Sigmoid colon (tissue), 7 donors: ENCODE results near the gene EML4. TPM values are rescaled to one million over a fixed set of nuclear protein-coding genes. Genes with fewer than 3 reads are reported as not detected.

Source experiments
- DNase-seq: peaks from one replicate; pipeline ENCODE4 v3.0.0-alpha.2; 2019
- H3K27ac ChIP-seq, 4 donors: fragments of 200-600 bp; sonication (generic); one replicate each; pipeline ENCODE4 v1.5.1; 2016 to 2019; ENCODE audit warnings: mild to moderate bottlenecking in 1 of 4
- H3K27me3 ChIP-seq, 3 donors: fragments of 200-600 bp; sonication (generic); one replicate each; pipeline ENCODE4 v1.5.1; 2019; ENCODE audit warnings: mild to moderate bottlenecking in 1 of 3
- H3K36me3 ChIP-seq, 4 donors: fragments of 200-600 bp; sonication (generic); one replicate each; pipeline ENCODE4 v1.5.1; 2016 to 2019
- H3K4me1 ChIP-seq, 4 donors: fragments of 200-600 bp; sonication (generic); one replicate each; pipeline ENCODE4 v1.5.1; 2017 to 2019
- H3K4me3 ChIP-seq, 4 donors: fragments of 200-600 bp; sonication (generic); one replicate each; pipeline ENCODE4 v1.5.1; 2017 to 2019; ENCODE audit warnings: mild to moderate bottlenecking in 2 of 4, moderate library complexity in 1 of 4
- H3K9me3 ChIP-seq, 4 donors: fragments of 200-600 bp in 3 of 4; sonication (generic) in 3 of 4; one replicate each; pipeline versions ENCODE4 v1.5.1 to v1.6.1; 2013 to 2019
- CTCF ChIP-seq, 4 experiments: fragments of 450-650 bp in 3 of 4; fragments of 200-600 bp in 1 of 4; IDR thresholded peaks; one replicate each; pipeline ENCODE4 v1.5.1; 2016 to 2019; ENCODE audit warnings: antibody characterized with exemption in 4 of 4, mild to moderate bottlenecking in 3 of 4, moderate library complexity in 2 of 4
- EP300 ChIP-seq, 4 donors: sonication (generic); formaldehyde crosslinking; IDR thresholded peaks; one replicate each; pipeline ENCODE4 v1.6.1; 2017; ENCODE audit warnings: antibody characterized with exemption in 4 of 4
- POLR2A ChIP-seq, 2 donors: fragments of 450-650 bp; IDR thresholded peaks; one replicate each; pipeline ENCODE4 v1.6.1; 2016; ENCODE audit warnings: antibody characterized with exemption in 2 of 2, mild to moderate bottlenecking in 2 of 2, moderate library complexity in 2 of 2
- POLR2AphosphoS5 ChIP-seq, 4 donors: sonication (generic); formaldehyde crosslinking; IDR thresholded peaks; one replicate each; pipeline ENCODE4 v1.6.1; 2017; ENCODE audit warnings: antibody characterized with exemption in 4 of 4
- WGBS, 2 donors: extraction: QIAGEN DNeasy Blood & Tissue Kit; methylation state at CpG; one replicate each; pipeline ENCODE4 v1.1.7; 2013; 5-methylcytosine and 5-hydroxymethylcytosine counted together
- intact Hi-C: fragments of 100-400 bp; cut with DNase I; formaldehyde crosslinking; loops from one replicate; pipeline ENCODE4 v1.15.1; 2023
- polyA plus RNA-seq, 3 donors: library from polyadenylated mRNA; stranded (reverse); fragments of 200-250 nt; gene quantifications; one replicate each; pipeline ENCODE4 v1.2.3, GENCODE V29; 2013
- total RNA-seq, 4 donors: library from RNA; depleted of rRNA; stranded (reverse); fragments of >200 nt; gene quantifications; one replicate each; pipeline ENCODE4 v1.1.0, GENCODE V29; 2016
- donor health status: healthy with polysubstance abuse.
- donor health status: Bipolar disorder and iron deficiency.
- donor health status: healthy.

Gene EML4
- total and polyA plus RNA-seq, 7 donors: 16.1 to 27.8 (median 17.8) TPM

DNA sequence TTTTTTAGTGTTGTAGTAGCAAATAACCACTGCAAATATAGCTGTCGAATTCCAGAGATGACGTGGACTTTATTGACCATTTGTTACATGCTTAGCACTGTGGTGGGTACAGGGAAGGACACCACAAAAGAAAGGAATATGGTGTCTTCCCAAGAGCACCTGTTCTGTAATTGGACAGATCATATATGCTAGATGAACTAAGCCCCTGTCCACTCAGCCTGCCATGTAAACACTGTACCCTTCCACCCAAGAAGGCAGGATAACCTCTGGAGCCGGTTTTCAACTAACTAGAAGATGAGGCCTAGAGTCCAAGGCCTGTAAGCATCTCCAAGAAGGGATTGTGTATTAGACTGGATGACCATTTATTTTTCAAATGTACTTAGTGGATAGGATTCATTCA lies 147.8 kb downstream of the EML4 start:
- 64 to 98% methylated on average over 3 of the region's 3 CpGs for WGBS, 2 donors
- Histone ChIP-seq H3K4me1 (no peaks in the 10 kb centered on the region), H3K27me3 (no peaks in the 10 kb centered on the region), H3K27ac (no peak overlapping the region), H3K36me3 (peaks cover 0 to 38% (median 4%) of the 10 kb centered on the region in 4 donors), H3K9me3 (no peaks in the 10 kb centered on the region), H3K4me3 (no peak overlapping the region)
- no peak for DNase-seq
- no peak for TF ChIP-seq EP300 (IDR thresholded peaks at IDR 0.05)
- TF ChIP-seq POLR2AphosphoS5 (IDR thresholded peaks at IDR 0.05): no peak
- TF ChIP-seq CTCF (IDR thresholded peaks at IDR 0.05): no peak
- no peak for TF ChIP-seq POLR2A (IDR thresholded peaks at IDR 0.05)
- intact Hi-C loops: no loop called here

GRCh38 chr2:42317486-42317885 lies 148.3 kb downstream of the EML4 start:
- TF ChIP-seq POLR2AphosphoS5 (IDR thresholded peaks at IDR 0.05) (no peak), POLR2A (IDR thresholded peaks at IDR 0.05) (no peak), CTCF (IDR thresholded peaks at IDR 0.05) (no peak), EP300 (IDR thresholded peaks at IDR 0.05) (no peak)
- 91 to 97% methylated on average over 3 of the region's 3 CpGs for WGBS, 2 donors
- H3K27me3 ChIP-seq: no peaks in the 10 kb centered on the region
- H3K4me3 ChIP-seq: no peak overlapping the region
- no peaks in the 10 kb centered on the region for H3K4me1 ChIP-seq
- H3K36me3 ChIP-seq: peaks cover 0 to 38% (median 4%) of the 10 kb centered on the region in 4 donors
- no peaks in the 10 kb centered on the region for H3K9me3 ChIP-seq
- no peak for DNase-seq
- intact Hi-C loops: no loop called here
- no peak overlapping the region for H3K27ac ChIP-seq

DNA sequence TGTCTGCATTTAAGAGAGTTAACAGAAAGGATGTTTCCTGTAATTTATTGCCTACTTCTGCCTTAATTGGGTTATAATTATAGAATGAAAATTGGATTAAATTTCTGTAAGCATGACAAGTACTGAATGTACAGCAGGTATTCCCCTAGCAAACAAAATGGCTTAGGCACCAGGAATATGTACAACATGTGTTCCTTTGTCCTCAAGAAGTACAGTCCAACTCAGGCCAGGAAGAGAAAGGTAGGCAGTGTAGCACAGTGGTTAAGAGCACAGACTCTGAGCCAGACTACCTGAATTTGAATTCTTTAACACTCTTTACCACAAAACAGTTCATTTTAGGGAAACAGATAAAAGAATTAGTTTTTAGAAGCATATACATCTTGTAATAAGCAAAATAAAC lies 148.8 kb downstream of the EML4 start:
- intact Hi-C loops: no loop called here
- TF ChIP-seq POLR2AphosphoS5 (IDR thresholded peaks at IDR 0.05): no peak
- no peak for TF ChIP-seq CTCF (IDR thresholded peaks at IDR 0.05)

DNA sequence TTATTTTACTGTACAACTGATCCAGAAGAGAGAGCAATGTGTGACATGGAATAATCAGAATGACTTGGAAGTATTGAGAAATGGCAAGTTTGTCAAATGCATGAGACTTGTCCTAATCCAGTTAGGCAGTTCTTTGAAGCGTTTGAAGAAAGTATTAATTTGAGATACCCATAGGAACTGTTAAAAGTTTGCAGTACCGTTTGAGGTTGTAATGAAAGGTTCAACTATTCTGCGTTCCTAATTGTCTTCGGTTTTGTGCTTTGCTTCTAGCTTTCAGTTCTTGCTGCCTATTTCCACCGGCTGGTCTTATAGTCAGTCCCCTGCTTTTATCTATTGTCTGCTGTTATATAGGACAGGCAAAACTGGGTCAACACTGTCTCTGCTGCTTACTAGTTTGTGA lies 150.1 kb downstream of the EML4 start:
- DNase-seq: no peak
- no peaks in the 10 kb centered on the region for H3K4me1 ChIP-seq
- no peaks in the 10 kb centered on the region for H3K9me3 ChIP-seq
- no peak for TF ChIP-seq POLR2A (IDR thresholded peaks at IDR 0.05)
- no peak for TF ChIP-seq EP300 (IDR thresholded peaks at IDR 0.05)
- TF ChIP-seq CTCF (IDR thresholded peaks at IDR 0.05): no peak
- no peak for TF ChIP-seq POLR2AphosphoS5 (IDR thresholded peaks at IDR 0.05)
- H3K27ac ChIP-seq: no peak overlapping the region
- intact Hi-C loops: no loop called here
- peaks cover 0 to 38% (median 4%) of the 10 kb centered on the region in 4 donors for H3K36me3 ChIP-seq
- H3K27me3 ChIP-seq: no peaks in the 10 kb centered on the region
- no peak overlapping the region for H3K4me3 ChIP-seq
- 95% methylated on average over 5 of the region's 5 CpGs for WGBS, 2 donors

More for the DNA sequence above, 148.8 kb downstream of the EML4 start:
- Histone ChIP-seq H3K27ac (no peak overlapping the region), H3K9me3 (no peaks in the 10 kb centered on the region), H3K4me3 (no peak overlapping the region), H3K27me3 (no peaks in the 10 kb centered on the region), H3K36me3 (peaks cover 0 to 38% (median 4%) of the 10 kb centered on the region in 4 donors), H3K4me1 (no peaks in the 10 kb centered on the region)
- no peak for DNase-seq

DNA sequence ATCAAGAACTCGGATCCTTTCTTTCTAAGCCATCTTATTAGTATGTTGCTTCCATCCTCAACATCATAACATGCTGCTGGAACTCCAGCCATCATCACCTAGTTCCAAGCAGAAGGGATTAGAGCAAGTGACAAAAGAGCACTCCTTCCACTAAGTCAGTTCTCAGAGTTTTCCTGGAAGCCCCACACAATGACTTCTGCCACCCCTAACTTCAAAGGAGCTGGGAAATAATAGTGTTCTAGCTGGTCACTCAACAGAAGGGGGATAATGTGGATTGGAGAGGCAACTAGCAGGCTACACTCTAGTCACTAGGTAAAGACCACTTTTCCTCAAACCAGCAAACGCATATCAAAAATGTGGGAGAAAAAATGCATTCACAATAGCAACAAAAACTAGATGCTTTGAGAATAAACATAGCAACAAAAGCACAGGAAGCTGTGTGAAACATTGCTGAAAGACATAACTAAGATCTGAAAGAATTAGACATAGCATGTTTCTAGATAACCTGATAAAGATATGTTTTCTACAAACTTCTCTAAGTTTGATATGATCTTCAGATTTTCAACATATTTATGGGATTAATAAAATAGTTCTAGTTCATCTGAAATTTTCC lies 152.4 kb downstream of the EML4 start:
- intact Hi-C loops: no loop called here
- WGBS, 2 donors: 68 to 87% methylated on average over 2 of the region's 2 CpGs
- H3K9me3 ChIP-seq: no peaks in the 10 kb centered on the region
- TF ChIP-seq EP300 (IDR thresholded peaks at IDR 0.05) (no peak), POLR2AphosphoS5 (IDR thresholded peaks at IDR 0.05) (no peak), CTCF (IDR thresholded peaks at IDR 0.05) (no peak), POLR2A (IDR thresholded peaks at IDR 0.05) (no peak)
- no peak for DNase-seq
- H3K27me3 ChIP-seq: no peaks in the 10 kb centered on the region
- no peak overlapping the region for H3K27ac ChIP-seq
- H3K4me3 ChIP-seq: no peak overlapping the region
- H3K36me3 ChIP-seq: peaks cover 0 to 34% (median 4%) of the 10 kb centered on the region in 4 donors
- H3K4me1 ChIP-seq: no peaks in the 10 kb centered on the region
